Kidney tubule cell (primary cell): Measurements from ENCODE around the gene VPS13C.
A peak's percentile ranks its signal among the peaks of the same experiment; 100 is the strongest.
"Not testable (repeated sequence)": the region's sequence is repeated elsewhere in the genome, so short reads cannot be mapped to it uniquely, and the experiment has no call there.

Experiments
- DNase-seq: peaks from one replicate; pipeline ENCODE4 v3.0.0-alpha.2; 2018; ENCODE audit warnings: low spot score

VPS13C gene

DNA sequence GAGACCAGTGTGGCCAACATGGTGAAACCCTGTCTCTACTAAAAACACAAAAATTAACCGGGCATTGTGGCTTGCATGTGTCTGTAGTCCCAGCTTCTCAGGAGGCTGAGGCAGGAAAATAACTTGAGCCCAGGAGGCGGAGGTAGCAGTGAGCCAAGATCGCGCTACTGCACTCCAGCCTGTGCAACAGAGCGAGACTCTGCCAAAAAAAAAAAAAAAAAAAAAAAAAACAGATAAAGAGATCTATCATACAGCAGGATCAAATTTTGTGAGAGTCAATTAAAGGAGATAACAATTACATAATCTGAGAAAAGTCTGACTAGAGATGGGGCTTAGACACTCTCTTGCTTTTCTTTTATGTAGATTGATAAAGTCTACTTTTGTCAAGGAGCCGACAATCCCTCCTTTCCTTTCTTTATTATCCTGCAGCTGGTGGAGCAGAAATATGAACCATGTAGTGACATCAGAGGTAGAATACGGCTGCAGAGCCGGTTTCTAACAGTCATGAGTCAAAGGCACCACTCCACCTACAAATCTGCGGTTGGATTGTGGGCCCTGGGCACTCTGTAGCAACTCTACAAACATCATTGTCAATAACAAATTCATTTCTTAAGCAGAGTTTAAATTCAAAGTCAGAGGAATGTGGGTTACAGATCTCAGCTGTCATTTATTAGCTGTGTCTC, 15.5 kb upstream of the VPS13C start:
- DNase-seq, result peak; percentile 82

DNA sequence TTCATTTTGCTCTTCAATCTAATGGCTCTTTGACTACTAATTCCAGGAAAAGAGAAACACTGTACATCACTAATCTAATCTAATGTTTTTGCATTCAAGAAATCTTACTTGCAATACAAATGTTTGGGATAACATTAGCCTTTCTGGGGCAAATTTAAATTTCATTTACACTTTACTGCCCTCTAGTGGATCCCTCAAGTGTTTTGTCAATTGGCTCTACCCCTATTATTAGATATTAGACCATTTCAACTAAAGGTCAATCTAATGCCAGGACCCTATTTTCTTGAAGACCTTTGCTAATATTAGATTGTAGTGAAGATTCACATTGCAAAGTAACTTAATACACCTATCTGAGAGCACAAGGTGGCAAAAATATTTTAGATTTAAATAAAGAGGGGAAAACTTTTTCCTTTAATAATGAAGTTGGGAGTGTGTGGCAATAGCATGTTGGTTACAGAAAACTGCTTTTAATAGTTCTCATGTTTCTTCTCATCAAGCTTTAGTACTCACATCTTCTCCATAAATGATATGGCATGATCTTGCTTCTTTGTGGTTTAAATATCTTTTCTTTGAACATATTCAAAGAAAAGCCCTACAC, 11.6 kb upstream of the VPS13C start:
- DNase-seq, result peak; percentile 50

DNA sequence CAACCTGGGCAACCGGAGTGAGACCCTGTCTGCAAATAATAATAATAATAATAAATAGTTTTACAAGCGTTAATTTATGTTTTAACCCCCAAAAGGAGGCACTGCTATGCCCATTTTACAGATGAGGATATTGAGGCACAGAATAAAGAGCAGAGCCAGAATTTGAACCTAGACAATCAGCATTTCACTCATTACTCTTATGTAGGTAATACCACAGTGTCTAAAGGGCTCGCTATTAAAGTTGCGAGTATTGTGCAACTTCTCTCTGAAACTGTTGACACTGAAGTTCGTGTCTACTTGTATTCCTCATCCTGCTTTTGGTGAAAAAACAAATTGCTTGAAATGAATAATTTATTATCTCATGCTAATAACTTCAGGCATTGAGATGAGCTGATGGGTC, 9.3 kb upstream of the VPS13C start:
- DNase-seq, result no peak

DNA sequence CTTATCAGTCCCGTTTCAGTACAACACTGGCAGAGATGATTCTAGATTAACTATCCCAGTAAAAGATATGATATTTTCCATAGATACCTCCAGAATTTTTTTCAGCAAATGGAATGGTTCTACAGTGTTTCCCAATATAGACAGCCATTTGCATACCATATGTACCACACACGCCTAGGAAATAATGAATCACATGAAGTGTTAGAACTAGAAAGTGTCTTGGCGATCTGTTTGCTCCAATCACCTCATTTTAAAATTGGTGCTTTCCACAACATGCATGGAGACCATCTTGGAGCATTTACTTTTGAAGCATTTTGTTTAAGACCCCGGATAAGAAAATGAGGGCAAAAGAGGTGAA, 8.5 kb upstream of the VPS13C start:
- DNase-seq, result no peak

DNA sequence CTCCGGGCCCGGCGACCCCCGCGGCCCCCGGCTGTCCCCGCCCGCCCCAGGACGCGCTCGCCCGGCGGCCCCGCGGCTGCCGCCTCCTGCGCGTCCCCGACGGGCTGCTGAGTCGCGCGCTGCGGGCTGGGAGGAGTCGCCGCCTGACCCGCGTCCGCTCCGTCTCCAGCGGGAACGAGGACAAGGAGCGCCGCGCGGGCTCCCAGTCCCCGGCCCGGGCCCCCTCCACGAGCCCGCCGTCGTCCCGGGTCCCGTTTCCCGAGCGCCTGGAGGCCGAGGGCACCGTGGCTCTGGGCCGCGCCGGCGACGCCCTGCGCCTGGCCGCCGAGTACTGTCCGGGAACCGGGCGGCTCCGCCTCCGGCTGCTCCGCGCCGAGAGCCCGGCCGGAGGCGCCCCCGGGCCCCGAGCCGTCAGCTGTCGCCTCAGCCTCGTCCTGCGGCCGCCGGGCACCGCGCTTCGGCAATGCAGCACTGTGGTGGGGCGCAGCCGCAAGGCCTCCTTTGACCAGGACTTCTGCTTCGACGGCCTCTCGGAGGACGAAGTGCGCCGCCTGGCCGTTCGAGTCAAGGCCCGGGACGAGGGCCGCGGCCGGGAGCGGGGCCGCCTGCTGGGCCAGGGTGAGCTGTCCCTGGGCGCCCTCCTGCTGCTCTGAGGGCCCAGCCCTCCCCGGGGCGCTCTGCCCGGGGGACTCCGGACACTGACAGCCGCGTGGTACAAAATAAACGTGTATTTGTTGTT, 8.0 kb upstream of the VPS13C start:
- DNase-seq, result peak; percentile 45

DNA sequence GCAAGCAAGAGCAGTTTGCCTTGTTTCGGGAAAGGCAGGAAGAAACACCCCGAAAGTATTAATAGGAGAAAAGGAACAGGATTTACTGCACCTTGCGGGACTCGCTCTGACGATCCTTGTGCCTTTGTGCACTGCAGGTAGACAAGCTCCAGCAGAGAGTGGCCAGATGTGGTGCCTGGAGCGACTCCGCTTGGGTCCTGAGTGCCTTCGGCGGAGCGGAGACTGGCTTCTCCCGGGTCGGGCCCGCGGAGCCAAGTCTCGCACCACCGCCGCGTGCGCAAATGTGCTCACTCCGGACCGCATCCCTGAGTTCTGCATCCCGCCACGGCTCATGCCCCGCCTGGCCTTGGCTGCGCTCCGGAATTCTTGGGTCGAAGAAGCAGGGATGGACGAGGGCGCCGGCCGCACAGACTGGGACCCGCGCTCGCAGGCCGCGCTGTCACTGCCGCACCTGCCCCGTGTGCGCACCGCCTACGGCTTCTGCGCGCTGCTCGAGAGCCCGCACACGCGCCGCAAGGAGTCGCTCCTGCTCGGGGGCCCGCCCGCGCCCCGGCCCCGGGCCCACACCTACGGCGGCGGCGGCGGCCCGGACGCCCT, 7.3 kb upstream of the VPS13C start:
- peak; percentile 13 for DNase-seq

DNA sequence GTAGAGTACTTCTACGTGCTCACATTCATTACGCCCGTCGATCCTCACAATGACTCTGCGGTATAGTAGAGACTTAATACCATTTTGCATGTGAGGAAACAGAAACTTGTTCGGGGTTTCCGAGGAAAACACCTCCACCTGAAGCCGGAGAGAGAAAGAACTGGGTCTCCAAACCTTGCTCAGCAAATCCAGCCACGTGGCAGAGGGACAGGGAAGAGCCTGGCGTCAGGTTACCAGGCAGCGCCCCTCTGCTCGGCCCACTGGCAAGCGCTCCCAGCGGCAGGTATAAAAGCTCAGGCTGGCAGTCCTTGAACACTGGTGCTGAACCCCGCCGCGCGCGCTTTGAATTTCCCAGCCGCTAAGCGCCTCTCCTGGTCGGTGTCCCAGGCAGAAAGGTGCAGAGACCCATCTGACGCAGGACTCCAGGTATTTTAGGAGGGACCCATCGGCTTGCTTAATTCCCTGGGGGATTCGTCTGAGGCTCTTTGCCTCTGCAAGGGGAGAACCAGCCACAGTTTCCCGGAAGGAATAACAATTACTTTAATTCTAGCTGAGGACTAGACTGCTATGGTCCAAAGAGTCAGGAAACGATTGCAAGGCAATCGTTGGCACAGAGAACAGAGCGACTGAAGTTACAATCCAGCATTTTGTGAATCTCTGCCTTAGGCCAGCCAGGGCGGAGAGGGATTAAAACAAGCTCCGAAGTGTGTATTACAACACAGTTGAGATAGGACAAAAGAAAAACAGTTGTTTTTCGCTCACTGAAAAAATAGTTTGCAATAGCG, 6.6 kb upstream of the VPS13C start, which contains the start of gene C2CD4A:
TSS of gene C2CD4A (plus strand) at position 315 of the 785 bp plus-strand sequence. CDS start 637 bp downstream, outside the sequence.
- DNase-seq, result peak; percentile 81

DNA sequence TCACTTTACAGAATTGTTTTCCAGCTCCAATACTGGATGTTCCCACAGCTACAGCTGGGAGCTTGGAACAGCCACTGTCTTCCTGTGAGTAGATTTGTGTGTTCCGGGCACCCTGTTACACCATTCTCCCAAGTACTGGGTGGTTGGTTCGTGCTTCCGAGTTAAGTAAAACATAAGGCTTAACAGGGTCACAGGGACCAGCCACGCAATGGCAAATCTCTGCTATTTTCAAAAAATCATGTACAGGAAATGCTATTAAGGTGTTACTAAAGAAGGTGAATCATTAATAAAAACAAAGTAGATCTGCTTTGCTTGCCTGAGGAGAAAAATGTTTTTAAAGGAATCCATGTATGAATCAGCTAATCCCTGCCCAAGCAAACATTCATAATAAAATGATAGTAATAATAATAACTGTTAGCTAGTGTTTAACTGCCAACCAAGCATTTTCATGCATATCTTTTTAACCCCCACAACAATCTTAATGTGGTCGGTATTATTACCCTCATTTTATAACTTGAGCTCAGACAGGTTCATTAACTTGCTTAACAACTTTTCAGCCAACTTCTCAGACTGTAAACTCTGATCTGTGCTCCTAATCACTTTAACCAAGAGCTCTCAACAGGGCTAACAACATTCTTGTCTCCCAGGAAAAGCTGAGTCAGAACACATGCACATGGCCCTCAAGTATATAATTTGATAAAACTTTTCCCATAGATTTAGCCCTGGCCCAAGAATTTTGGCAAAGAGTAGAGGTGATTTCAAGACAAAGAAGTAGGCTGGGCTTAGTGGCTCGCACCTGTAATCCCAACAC, 3.8 kb upstream of the VPS13C start:
- DNase-seq, result peak; percentile 68

DNA sequence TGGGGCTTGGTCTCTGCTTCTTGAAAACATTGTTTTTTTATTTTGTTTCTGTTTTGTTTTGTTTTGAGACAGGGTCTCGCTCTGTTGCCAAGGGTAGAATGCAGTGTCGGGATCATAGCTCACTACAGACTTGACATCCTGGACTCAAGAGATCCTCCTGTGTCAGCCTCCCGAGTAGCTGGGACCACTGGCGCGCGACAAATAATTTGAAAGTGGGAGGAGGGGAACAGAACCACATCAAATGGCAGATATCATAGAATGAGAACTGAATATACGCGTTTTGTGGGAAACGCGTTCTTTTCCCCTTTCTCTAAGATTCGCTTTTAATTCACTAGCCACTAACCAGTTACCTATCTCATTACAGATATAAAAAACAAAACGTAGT, 641 bp upstream of the VPS13C start:
- no peak for DNase-seq

DNA sequence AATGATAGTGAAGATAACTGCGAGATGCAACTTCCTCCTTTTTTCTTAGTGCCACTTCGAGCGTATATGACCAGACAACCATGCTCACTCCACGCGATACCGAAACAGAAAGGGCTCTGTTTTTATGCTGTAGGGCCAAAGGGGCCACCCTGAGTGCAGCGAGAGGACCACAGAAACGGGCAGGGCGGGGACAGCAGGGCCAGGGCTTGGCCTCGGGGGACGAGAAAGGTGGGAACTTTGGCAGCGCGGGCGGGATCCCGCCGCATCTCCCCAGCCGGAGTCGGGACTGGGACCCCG, 483 bp downstream of the VPS13C start:
- peak; percentile 72 for DNase-seq

DNA sequence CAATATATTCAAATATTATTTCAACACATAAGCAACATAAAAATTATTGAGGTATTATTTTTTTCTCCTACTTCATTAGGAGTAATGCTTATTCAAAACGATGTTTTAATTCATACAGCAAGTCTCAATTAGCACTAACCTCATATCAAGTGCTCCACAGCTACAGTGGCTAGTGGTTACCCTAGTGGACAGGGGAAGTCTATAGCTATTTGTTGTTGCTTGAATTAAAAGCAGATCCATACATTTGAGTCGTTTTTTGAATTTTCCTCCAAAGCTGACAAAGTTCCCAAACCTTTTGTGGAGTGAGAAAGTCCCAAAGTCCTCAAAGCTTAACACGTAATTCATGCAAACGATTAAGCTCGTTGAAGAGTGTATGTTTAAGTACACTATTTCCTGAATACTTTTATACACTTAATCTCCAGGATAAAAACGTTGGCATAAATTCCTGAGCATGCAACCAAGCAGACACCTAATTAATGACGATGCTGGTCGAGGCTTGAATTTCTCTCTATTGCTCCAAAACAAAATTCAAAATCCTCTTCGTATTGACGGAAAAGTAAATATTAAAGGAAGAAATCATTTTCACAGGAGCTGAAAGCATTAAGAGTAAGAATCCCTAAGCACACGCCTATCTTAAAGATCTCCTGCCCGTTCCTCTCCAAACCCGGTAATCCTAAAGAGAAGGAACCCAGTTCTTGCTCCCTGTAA, 985 bp downstream of the VPS13C start:
- peak; percentile 18 for DNase-seq

DNA sequence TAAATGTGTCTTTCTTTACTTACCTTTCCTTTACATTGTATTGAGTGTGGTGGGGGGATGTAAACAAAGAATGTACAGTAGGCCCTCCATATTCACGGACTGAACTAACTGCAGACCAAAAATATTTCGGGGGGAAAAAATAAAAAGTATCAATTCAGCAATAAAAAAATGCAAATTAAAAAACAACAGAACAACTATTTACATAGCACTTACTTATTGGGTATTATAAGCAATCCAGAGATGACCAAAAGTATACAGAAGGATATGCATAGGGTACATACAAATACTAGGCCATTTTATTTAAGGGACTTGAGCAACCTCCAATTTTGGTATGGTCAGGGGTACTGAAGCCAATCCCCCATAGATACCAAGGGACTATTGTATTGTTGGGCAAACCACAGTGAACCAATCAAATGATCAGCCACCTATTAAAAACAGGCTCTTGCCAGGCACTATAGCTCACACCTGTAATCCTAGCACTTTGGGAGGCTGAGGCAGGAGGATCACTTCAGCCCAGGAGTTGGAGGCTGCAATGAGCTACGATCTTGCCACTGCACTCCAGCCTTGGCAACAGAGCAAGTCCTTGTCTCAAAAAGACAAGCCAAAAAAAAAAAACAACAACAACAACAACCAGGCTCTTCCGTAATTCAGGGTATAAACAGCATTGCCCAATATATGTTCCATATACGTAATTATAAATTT, 1.8 kb downstream of the VPS13C start:
- DNase-seq, result no peak

DNA sequence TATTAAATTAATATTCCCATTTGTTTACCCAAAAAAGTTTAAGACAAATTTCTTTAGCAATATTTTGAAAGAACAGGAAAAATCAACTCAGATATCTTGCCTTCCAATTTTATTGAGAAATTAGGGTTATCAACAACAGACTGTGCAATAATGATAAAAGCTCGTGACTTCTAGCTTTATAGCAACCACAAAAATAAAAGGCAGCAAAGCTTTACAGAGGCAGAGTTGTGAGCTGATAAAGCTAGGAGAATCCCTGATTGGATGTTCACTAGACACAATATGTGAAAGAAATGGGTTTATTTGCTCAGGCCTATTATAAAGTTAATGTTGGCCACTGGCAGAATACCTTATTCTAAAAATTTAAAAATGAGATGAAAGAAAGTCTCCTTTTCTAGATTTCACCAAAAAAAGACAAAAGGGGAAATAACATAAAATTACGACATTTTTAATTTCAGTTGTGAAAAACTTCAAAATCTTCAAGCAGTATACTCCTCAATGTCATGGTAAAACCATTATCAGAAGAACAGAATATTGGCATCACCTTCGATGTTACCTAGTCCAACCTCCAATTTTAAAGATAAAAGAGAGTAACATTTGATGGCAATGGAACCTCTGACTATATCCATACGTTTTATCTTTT, 2.8 kb downstream of the VPS13C start:
- DNase-seq, result no peak

DNA sequence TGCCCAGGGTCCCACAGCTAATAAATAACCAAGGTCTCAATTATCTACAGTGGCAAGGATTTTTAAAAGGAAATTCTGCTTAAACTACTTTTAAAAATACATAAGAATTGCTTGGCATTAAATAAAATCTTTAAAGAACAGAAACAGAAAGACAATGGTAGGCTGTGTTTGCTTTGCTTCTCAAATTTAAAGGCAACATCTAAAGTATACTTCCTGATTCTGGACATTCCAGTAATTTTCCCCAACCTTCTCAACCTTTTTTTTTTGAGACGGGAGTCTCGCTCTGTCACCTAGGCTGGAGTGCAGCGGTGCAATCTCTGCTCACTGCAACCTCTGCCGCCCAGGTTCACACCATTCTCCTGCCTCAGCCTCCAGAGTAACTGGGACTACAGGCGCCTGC, 5.3 kb downstream of the VPS13C start:
- no peak for DNase-seq

DNA sequence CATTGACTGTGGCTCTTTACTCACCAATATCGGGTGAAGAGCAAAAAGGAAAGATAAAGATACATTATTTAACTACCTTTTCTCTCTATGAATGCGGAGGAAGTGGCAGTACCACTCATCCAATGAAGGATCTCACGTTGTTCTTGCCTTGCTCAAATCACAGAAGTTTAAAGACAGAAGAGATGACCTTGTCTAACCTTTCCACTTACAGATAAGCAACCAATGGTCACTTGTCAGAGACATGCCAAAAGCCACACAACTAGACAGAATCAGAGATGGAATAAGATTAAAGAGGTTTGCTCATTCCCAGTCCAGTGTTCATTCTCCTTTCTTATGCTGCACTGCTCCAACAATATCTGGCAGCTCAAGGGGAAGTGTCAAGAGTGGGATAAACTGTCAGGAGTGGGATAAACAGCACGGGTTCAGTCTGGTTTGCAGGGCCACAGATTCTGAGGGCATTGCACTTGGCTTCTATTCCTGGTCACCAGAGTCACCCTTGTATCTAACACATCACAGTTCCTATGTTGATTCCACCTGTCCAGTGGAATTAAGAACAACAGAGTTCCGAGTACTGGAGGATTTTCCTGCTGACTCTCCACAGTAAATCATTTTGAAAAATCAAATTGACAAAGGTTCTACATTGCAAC, 6.7 kb downstream of the VPS13C start:
- no peak for DNase-seq

DNA sequence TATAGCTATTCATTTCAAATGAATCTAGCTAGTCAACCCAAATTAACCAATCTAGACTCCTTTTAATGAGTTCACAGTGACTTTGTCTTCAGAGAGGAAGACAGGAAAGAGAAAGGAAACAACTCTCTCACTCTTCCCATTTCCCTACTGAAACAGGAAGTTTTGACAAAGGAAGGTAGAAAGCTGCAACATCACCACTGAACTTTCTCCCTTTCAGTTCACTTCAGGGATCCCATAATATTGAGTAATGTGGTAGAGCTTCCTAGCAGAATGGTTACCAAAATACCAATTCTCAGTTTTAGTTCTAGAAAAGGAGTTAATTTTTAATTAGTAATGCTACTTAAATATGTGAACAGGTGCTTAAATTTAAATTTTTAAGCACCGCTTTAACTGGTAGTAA, 7.5 kb downstream of the VPS13C start:
- no peak for DNase-seq

DNA sequence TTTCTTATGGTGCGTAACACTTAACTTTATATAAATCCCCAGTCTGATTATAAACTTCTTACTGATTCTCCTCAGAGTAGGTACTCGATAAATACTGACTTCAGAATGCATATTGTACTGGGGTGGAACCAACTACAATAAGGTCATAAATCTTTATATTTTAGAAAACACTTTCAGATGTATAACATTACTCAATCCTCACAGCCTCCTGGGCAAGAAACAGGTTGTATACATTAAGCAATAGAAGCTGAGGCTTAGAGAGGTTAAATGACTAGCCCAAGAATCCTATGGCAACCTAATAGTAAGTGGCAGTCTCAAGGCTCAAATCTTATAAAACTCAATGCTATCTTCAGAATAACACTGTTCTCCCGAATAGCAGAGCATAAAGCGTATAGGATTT, 9.1 kb downstream of the VPS13C start:
- no peak for DNase-seq

DNA sequence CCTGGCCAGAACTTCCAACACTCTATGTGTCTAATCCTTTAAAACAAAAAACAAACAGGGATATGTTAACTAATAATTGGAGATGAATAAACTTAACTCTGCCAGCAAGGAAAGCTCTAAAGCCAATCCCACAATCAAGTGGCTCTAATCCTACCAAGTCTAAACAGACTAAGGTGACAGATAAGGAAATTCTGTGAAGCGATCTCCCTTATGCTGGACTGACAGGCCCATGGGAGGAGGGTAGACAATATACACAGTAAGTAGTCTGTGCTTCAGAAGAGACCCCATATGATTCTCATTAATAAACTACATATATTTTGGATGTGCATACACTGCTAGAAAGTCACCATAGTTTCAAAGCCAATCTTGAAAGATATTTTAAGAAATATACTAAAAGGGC, 10.1 kb downstream of the VPS13C start:
- DNase-seq, result no peak

DNA sequence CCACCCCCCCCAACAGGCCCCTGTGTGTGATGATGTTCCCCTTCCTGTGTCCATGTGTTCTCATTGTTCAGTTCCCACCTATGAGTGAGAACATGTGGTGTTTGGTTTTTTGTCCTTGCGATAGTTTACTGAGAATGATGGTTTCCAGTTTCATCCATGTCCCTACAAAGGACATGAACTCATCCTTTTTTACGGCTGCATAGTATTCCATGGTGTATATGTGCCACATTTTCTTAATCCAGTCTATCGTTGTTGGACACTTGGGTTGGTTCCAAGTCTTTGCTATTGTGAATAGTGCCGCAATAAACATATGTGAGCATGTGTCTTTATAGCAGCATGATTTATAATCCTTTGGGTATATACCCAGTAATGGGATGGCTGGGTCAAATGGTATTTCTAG, 12.0 kb downstream of the VPS13C start:
- DNase-seq, result not testable (repeated sequence)
